ENCODE data around the gene ORMDL2. TPM values are rescaled to one million over a fixed set of nuclear protein-coding genes. Genes with fewer than 3 reads are reported as not detected.

ORMDL2 gene
- total and polyA plus RNA-seq, 2 donors (not counting 3 experiments of a cell fraction or from before 2014, with no cell fraction given): 55.0 to 70.4 TPM

GRCh38 chr12:55842681-55843429 lies 25.0 kb downstream of the ORMDL2 start, which contains the start of gene MMP19:
Gene MMP19, minus strand, starts transcription at chr12:55842936. Its CDS starts 106 bp downstream, at chr12:55842830.
- H3K4me3 ChIP-seq (replicated peaks in 1 of 3; ENCODE audit: insufficient read depth in 1 of 3, low read depth in 1 of 3, low read length in 3 of 3): no peak within 1 kb of the TSS
- BruUV-seq (replicated peaks): TSS peak; percentile 4
- H4K20me1 ChIP-seq (replicated peaks; ENCODE audit: control insufficient read depth, extremely low read depth, insufficient read depth, low read length): no peaks in the 10 kb centered on the region
- intact Hi-C loops (cut with micrococcal nuclease) (no loop called here), dilution Hi-C loops (cut with MboI; ENCODE audit: extremely low pct_ligation_motif_present, low sequenced_read_pairs) (no loop called here)
- H3K36me3 ChIP-seq (ENCODE audit: control insufficient read depth in 2 of 2, extremely low read depth in 1 of 2, insufficient read depth in 2 of 2, low read length in 2 of 2): no peaks in the 10 kb centered on the region
- no peak for DNase-seq (ENCODE audit: low read depth, low spot score)
- H3K9me3 ChIP-seq (replicated peaks; ENCODE audit: control insufficient read depth, insufficient read depth, low read length): no peaks in the 10 kb centered on the region
- no peaks in the 10 kb centered on the region for H3K79me2 ChIP-seq (ENCODE audit: control insufficient read depth, insufficient read depth, low read length)
- peak within 1 kb of the TSS; percentile 33 for H3K4me2 ChIP-seq (ENCODE audit: insufficient read depth, low read length)
- H2AFZ ChIP-seq (ENCODE audit: low read depth, low read length): peak within 1 kb of the TSS; percentile 41
- no peaks in the 10 kb centered on the region for H3K9me1 ChIP-seq (replicated peaks; ENCODE audit: control insufficient read depth, extremely low read depth, insufficient read depth, low read length)
- peaks cover 16% of the 10 kb centered on the region for H3K4me1 ChIP-seq (ENCODE audit: control insufficient read depth, extremely low read depth, insufficient read depth, low read length)
- ChIA-PET POLR2A (no interaction called here), CTCF (interaction anchor here (0.9 to 2.6 kb wide), 3 partner anchors 12 to 98 kb away, joined by 3 to 7 read pairs (median 4); partner anchors contain the start of gene DGKA)
- no peaks in the 10 kb centered on the region for H3K27me3 ChIP-seq (ENCODE audit: control insufficient read depth in 2 of 2, insufficient read depth in 2 of 2, low read length in 2 of 2)
- no peak for FAIRE-seq
- H3K27ac ChIP-seq (ENCODE audit: insufficient read depth, low read depth, low read length): no peak within 1 kb of the TSS
- H3K9ac ChIP-seq (replicated peaks; ENCODE audit: extremely low read depth, insufficient read depth, low read length): no peak within 1 kb of the TSS
- peak; percentile 41 for TF ChIP-seq FOS (IDR thresholded peaks at IDR 0.05; ENCODE audit: borderline replicate concordance, insufficient read depth, low read length)
- peak; percentile 2 for TF ChIP-seq JUN (IDR thresholded peaks at IDR 0.05; ENCODE audit: borderline replicate concordance, insufficient read depth, insufficient read length, low read depth)
- no peak for TF ChIP-seq CTCF (IDR thresholded peaks at IDR 0.05; ENCODE audit: extremely low read depth in 1 of 2, insufficient read depth in 1 of 2, low read depth in 1 of 2, low read length in 2 of 2)

GRCh38 chr12:55843431-55843830 lies 25.6 kb downstream of the ORMDL2 start:
- intact Hi-C loops (cut with micrococcal nuclease) (no loop called here), dilution Hi-C loops (cut with MboI; ENCODE audit: extremely low pct_ligation_motif_present, low sequenced_read_pairs) (no loop called here)
- Histone ChIP-seq H3K9me1 (replicated peaks; ENCODE audit: control insufficient read depth, extremely low read depth, insufficient read depth, low read length) (no peaks in the 10 kb centered on the region), H2AFZ (ENCODE audit: low read depth, low read length) (no peak overlapping the region), H3K27ac (ENCODE audit: insufficient read depth, low read depth, low read length) (no peak overlapping the region), H3K9me3 (replicated peaks; ENCODE audit: control insufficient read depth, insufficient read depth, low read length) (no peaks in the 10 kb centered on the region), H4K20me1 (replicated peaks; ENCODE audit: control insufficient read depth, extremely low read depth, insufficient read depth, low read length) (no peaks in the 10 kb centered on the region), H3K4me1 (ENCODE audit: control insufficient read depth, extremely low read depth, insufficient read depth, low read length) (peaks cover 16% of the 10 kb centered on the region), H3K27me3 (ENCODE audit: control insufficient read depth in 2 of 2, insufficient read depth in 2 of 2, low read length in 2 of 2) (no peaks in the 10 kb centered on the region), H3K79me2 (ENCODE audit: control insufficient read depth, insufficient read depth, low read length) (no peaks in the 10 kb centered on the region), H3K4me3 (replicated peaks in 1 of 3; ENCODE audit: insufficient read depth in 1 of 3, low read depth in 1 of 3, low read length in 3 of 3) (no peak overlapping the region), H3K36me3 (ENCODE audit: control insufficient read depth in 2 of 2, extremely low read depth in 1 of 2, insufficient read depth in 2 of 2, low read length in 2 of 2) (no peaks in the 10 kb centered on the region), H3K4me2 (ENCODE audit: insufficient read depth, low read length) (no peak overlapping the region), H3K9ac (replicated peaks; ENCODE audit: extremely low read depth, insufficient read depth, low read length) (no peak overlapping the region)
- no TSS peak for BruUV-seq (replicated peaks)
- CTCF ChIA-PET: interaction anchor here (0.9 to 2.6 kb wide), 3 partner anchors 13 to 97 kb away, joined by 3 to 7 read pairs (median 4); partner anchors contain the start of gene DGKA
- no peak for DNase-seq (ENCODE audit: low read depth, low spot score)
- POLR2A ChIA-PET: no interaction called here
- TF ChIP-seq GATA2 (IDR thresholded peaks at IDR 0.05; ENCODE audit: insufficient read depth, insufficient read length, low read depth, low read length) (no peak), MYC (IDR thresholded peaks at IDR 0.05; ENCODE audit: low read depth, low read length) (no peak), EZH2 (IDR thresholded peaks at IDR 0.05; ENCODE audit: borderline replicate concordance, low read depth, low read length, severe bottlenecking) (no peak), FOS (IDR thresholded peaks at IDR 0.05; ENCODE audit: borderline replicate concordance, insufficient read depth, low read length) (no peak), JUN (IDR thresholded peaks at IDR 0.05; ENCODE audit: borderline replicate concordance, insufficient read depth, insufficient read length, low read depth) (no peak), MAX (IDR thresholded peaks at IDR 0.05; ENCODE audit: insufficient read depth, insufficient read length) (no peak), POLR2A (IDR thresholded peaks at IDR 0.05; ENCODE audit: low read depth, low read length) (no peak), CTCF (IDR thresholded peaks at IDR 0.05; ENCODE audit: extremely low read depth in 1 of 2, insufficient read depth in 1 of 2, low read depth in 1 of 2, low read length in 2 of 2) (no peak), POLR2AphosphoS5 (IDR thresholded peaks at IDR 0.05; ENCODE audit: insufficient read depth, low read depth, low read length) (no peak)
- FAIRE-seq: no peak
